ENCODE measurements around the gene KIAA0319L.

KIAA0319L gene

DNA sequence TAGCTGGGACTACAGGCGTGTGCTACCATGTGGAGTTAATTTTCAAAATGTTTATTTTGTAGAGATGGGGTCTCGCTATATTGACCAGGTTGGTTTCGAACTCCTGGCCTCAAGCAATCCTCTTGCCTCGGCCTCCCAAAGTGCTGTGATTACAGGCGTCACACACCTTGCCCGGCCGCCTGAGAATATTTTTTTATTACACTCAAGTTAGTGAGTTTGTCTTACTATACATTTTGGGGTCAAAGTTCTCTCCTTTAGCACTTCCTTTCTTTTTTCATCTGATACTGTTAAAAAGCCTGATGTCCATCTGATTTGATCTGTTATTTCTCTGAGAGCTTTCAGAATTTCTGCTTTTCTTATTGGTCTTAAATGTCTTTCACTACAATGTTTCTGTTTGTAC lies 128.8 kb downstream of the KIAA0319L start:
- no peak for TF ChIP-seq CTCF (IDR thresholded peaks at IDR 0.05; ENCODE audit: low read depth, low read length, poor library complexity, severe bottlenecking)
- TF ChIP-seq EZH2phosphoT487 (IDR thresholded peaks at IDR 0.05; ENCODE audit: borderline replicate concordance, low read length) = no peak
- Histone ChIP-seq H3K9me2 (replicated peaks; ENCODE audit: control insufficient read depth, low read length) (no peaks in the 10 kb centered on the region), H4K20me1 (ENCODE audit: control insufficient read depth, insufficient read depth, low read depth, low read length) (no peaks in the 10 kb centered on the region), H3K4me1 (ENCODE audit: control insufficient read depth, low read length) (peaks cover 4% of the 10 kb centered on the region), H3K27ac (ENCODE audit: low read depth, low read length) (no peak overlapping the region), H3K79me2 (ENCODE audit: control insufficient read depth, low read length) (no peaks in the 10 kb centered on the region), H3K9me3 (ENCODE audit: control insufficient read depth, insufficient read depth, low read length) (no peaks in the 10 kb centered on the region), H3K4me3 (ENCODE audit: low read length) (no peak overlapping the region), H3K27me3 (ENCODE audit: control insufficient read depth, low read length) (no peaks in the 10 kb centered on the region), H3K36me3 (ENCODE audit: control insufficient read depth, low read length) (peaks cover 3% of the 10 kb centered on the region; the same call in 1 of the 2 replicates), H3K4me2 (ENCODE audit: low read length) (no peak overlapping the region), H3F3A (ENCODE audit: control insufficient read depth, insufficient read depth) (no peaks in the 10 kb centered on the region)

DNA sequence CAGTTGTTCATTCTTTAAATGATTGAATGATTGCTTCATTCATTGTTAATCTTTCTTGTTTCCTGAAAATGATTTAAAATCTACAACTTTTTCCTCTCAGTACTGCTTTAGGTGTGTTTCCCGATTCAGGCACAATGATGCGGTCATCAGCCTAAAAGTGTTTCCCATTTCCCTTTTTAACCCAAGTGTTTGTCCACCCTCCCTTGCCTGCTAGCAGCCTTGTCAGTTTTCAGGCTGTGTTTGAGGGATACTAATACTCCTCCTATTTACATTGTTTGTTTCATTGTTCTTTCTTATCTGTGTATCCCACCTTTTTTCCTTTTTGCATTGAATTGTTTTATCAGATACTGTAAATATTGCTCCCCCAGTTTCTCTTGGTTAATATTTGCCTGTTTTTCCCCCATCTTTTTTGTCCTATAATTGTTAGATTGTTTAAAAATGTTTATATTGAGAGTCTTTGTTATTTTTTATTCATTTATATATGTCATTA lies 131.1 kb downstream of the KIAA0319L start:
- Histone ChIP-seq H3K79me2 (ENCODE audit: control insufficient read depth, low read length) (no peaks in the 10 kb centered on the region), H3K27me3 (ENCODE audit: control insufficient read depth, low read length) (no peaks in the 10 kb centered on the region), H3K9me2 (replicated peaks; ENCODE audit: control insufficient read depth, low read length) (no peaks in the 10 kb centered on the region), H3K9me3 (ENCODE audit: control insufficient read depth, insufficient read depth, low read length) (no peaks in the 10 kb centered on the region), H3K4me3 (ENCODE audit: low read length) (no peak overlapping the region), H3K27ac (ENCODE audit: low read depth, low read length) (no peak overlapping the region), H3F3A (ENCODE audit: control insufficient read depth, insufficient read depth) (0 out of 2 replicates have a peak, but pooled peaks cover 4% of the 10 kb centered on the region), H3K4me2 (ENCODE audit: low read length) (no peak overlapping the region), H3K4me1 (ENCODE audit: control insufficient read depth, low read length) (peaks cover 4% of the 10 kb centered on the region), H3K36me3 (ENCODE audit: control insufficient read depth, low read length) (no peaks in the 10 kb centered on the region; the same call in 1 of the 2 replicates), H4K20me1 (ENCODE audit: control insufficient read depth, insufficient read depth, low read depth, low read length) (no peaks in the 10 kb centered on the region)
- TF ChIP-seq CTCF (IDR thresholded peaks at IDR 0.05; ENCODE audit: low read depth, low read length, poor library complexity, severe bottlenecking) (no peak), EZH2phosphoT487 (IDR thresholded peaks at IDR 0.05; ENCODE audit: borderline replicate concordance, low read length) (no peak)

GRCh38 chr1:35408925-35409324 lies 148.3 kb downstream of the KIAA0319L start:
- no peaks in the 10 kb centered on the region for H3K27me3 ChIP-seq (ENCODE audit: control insufficient read depth, low read length)
- H3K4me3 ChIP-seq (ENCODE audit: low read length) = no peak overlapping the region
- H3F3A ChIP-seq (ENCODE audit: control insufficient read depth, insufficient read depth) = no peaks in the 10 kb centered on the region
- H3K27ac ChIP-seq (ENCODE audit: low read depth, low read length) = no peak overlapping the region
- TF ChIP-seq CTCF (IDR thresholded peaks at IDR 0.05; ENCODE audit: low read depth, low read length, poor library complexity, severe bottlenecking) (no peak), EZH2phosphoT487 (IDR thresholded peaks at IDR 0.05; ENCODE audit: borderline replicate concordance, low read length) (no peak)
- no peaks in the 10 kb centered on the region for H3K9me3 ChIP-seq (ENCODE audit: control insufficient read depth, insufficient read depth, low read length)
- peaks cover 34% of the 10 kb centered on the region for H3K36me3 ChIP-seq (ENCODE audit: control insufficient read depth, low read length)
- H3K4me2 ChIP-seq (ENCODE audit: low read length) = no peak overlapping the region
- H3K79me2 ChIP-seq (ENCODE audit: control insufficient read depth, low read length) = no peaks in the 10 kb centered on the region
- H4K20me1 ChIP-seq (ENCODE audit: control insufficient read depth, insufficient read depth, low read depth, low read length) = no peaks in the 10 kb centered on the region
- H3K4me1 ChIP-seq (ENCODE audit: control insufficient read depth, low read length) = no peaks in the 10 kb centered on the region
- H3K9me2 ChIP-seq (replicated peaks; ENCODE audit: control insufficient read depth, low read length) = no peaks in the 10 kb centered on the region

Measured in DOHH2 (cell line).